ENCODE results near the gene CKAP2L.

DNA sequence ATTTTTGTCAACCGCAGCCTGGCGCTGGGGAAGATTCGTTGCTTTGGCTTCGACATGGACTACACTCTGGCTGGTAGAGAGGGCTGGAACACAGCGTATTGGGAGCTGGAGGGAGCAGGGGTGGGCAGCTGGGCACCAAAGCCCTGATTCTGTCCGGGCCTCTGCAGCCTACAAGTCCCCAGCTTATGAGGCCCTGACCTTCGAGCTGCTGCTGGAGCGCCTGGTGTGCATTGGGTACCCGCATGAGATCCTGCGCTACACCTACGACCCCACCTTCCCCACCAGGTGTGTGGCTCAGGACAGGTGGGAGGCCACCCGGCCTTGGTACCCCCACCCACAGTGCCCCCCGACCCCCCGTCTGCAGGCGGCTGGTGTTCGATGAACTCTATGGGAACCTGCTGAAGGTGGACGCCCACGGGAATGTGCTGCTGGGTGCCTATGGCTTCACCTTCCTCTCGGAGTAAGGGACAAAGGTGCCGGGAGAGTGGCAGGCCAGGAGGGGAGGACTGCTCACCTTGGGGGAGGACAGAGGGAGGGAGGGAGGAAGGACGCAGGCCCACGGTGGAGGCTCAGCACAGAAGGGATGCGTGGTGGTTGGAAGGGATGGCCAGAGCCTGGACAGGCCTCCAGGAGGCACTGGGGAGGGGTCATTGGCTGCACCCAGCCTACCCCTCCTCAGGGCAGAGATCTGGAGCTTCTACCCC lies 42.4 kb downstream of the CKAP2L start:
- no peak for TF ChIP-seq POLR2A (IDR thresholded peaks at IDR 0.05)
- TF ChIP-seq, protein P1, sequence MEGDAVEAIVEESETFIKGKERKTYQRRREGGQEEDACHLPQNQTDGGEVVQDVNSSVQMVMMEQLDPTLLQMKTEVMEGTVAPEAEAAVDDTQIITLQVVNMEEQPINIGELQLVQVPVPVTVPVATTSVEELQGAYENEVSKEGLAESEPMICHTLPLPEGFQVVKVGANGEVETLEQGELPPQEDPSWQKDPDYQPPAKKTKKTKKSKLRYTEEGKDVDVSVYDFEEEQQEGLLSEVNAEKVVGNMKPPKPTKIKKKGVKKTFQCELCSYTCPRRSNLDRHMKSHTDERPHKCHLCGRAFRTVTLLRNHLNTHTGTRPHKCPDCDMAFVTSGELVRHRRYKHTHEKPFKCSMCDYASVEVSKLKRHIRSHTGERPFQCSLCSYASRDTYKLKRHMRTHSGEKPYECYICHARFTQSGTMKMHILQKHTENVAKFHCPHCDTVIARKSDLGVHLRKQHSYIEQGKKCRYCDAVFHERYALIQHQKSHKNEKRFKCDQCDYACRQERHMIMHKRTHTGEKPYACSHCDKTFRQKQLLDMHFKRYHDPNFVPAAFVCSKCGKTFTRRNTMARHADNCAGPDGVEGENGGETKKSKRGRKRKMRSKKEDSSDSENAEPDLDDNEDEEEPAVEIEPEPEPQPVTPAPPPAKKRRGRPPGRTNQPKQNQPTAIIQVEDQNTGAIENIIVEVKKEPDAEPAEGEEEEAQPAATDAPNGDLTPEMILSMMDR (IDR thresholded peaks at IDR 0.05) = no peak

Measured in heart left ventricle (tissue), 13 donors.